Stimulated activated CD4-positive, alpha-beta T cell treated with anti-CD3 and anti-CD28 coated beads, Interleukin-12 subunit alpha, Interleukin-12 subunit beta, amount 100 ng/mL, for 48 hours (primary cell): ENCODE results near the gene ATG16L1.

Experiments
- DNase-seq, 3 donors: peaks; one replicate each; pipeline ENCODE4 v3.0.0-alpha.2; 2020; ENCODE audit warnings: low read depth in 2 of 3, low spot score in 1 of 3

ATG16L1 gene

GRCh38 chr2:233226511-233227031 is 24.9 kb upstream of the ATG16L1 start:
- DNase-seq: no peak

GRCh38 chr2:233227346-233227978 is 24.0 kb upstream of the ATG16L1 start:
- no peak for DNase-seq

- no peak for DNase-seq
Measured at GRCh38 chr2:233228376-233228775, 23.1 kb upstream of the ATG16L1 start.

- no peak for DNase-seq
Measured at GRCh38 chr2:233233618-233234230, 17.7 kb upstream of the ATG16L1 start.

GRCh38 chr2:233234264-233234663 is 17.2 kb upstream of the ATG16L1 start:
- no peak for DNase-seq

- no peak for DNase-seq
Measured at GRCh38 chr2:233234996-233235395, 16.5 kb upstream of the ATG16L1 start.

- DNase-seq: no peak
Measured at GRCh38 chr2:233235977-233236376, 15.5 kb upstream of the ATG16L1 start.

- no peak for DNase-seq
Measured at GRCh38 chr2:233236820-233237589, 14.5 kb upstream of the ATG16L1 start.

- no peak for DNase-seq
Measured at GRCh38 chr2:233240897-233241296, 10.6 kb upstream of the ATG16L1 start.

- DNase-seq: no peak
Measured at GRCh38 chr2:233241803-233242202, 9.7 kb upstream of the ATG16L1 start.

- no peak for DNase-seq
Measured at GRCh38 chr2:233242231-233242927, 9.1 kb upstream of the ATG16L1 start.

- no peak for DNase-seq
Measured at GRCh38 chr2:233243348-233243747, 8.1 kb upstream of the ATG16L1 start.

- no peak for DNase-seq
Measured at GRCh38 chr2:233244818-233245217, 6.7 kb upstream of the ATG16L1 start.

- DNase-seq: no peak
Measured at GRCh38 chr2:233245406-233245805, 6.1 kb upstream of the ATG16L1 start.

- no peak for DNase-seq
Measured at GRCh38 chr2:233247116-233247515, 4.4 kb upstream of the ATG16L1 start.

GRCh38 chr2:233247744-233248143 is 3.7 kb upstream of the ATG16L1 start:
- DNase-seq: peak; percentile 45 to 69 (median 62)

- DNase-seq: no peak
Measured at GRCh38 chr2:233248999-233249398, 2.5 kb upstream of the ATG16L1 start.

GRCh38 chr2:233250568-233250967 is 905 bp upstream of the ATG16L1 start:
- DNase-seq: no peak

GRCh38 chr2:233250985-233251305 is 528 bp upstream of the ATG16L1 start:
- no peak for DNase-seq

GRCh38 chr2:233252227-233252626 is 754 bp downstream of the ATG16L1 start:
- no peak for DNase-seq

- no peak for DNase-seq
Measured at GRCh38 chr2:233255151-233255550, 3.7 kb downstream of the ATG16L1 start.

- DNase-seq: no peak
Measured at GRCh38 chr2:233256048-233256447, 4.6 kb downstream of the ATG16L1 start.
